Panc1 (cell line): ENCODE results near the gene TIMP3. TPM values are rescaled to one million over a fixed set of nuclear protein-coding genes. Genes with fewer than 3 reads are reported as not detected.

Experiments
- ATAC-seq: fragments of 200-7000 bp; cut with Tn5 transposase; 2 replicates; pipeline ENCODE4 v1.9.1; 2020; ENCODE audit warnings: mild to moderate bottlenecking, moderate library complexity
- BruUV-seq: library from RNA; stranded (reverse); fragments of 400-500 nt; replicated peaks from 2 replicates; lab custom pipeline; 2021; lab: Mats Ljungman, UMichigan
- CTCF ChIA-PET: fragments of 300-600 bp; sonication (Branson Sonifier 250); formaldehyde crosslinking; loops from one replicate; lab custom pipeline; 2022; ENCODE audit warnings: antibody characterized with exemption; lab: Charles Lee
- POLR2A ChIA-PET: fragments of 300-600 bp; sonication (Branson Sonifier 250); formaldehyde crosslinking; loops from one replicate; lab custom pipeline; 2022; ENCODE audit warnings: antibody characterized with exemption; lab: Charles Lee
- DNase-seq: peaks from one replicate; pipeline ENCODE4 v3.0.0-alpha.2; 2010; ENCODE audit warnings: low read depth, low spot score
- H3K27ac ChIP-seq: 2 replicates; pipeline ENCODE4 v1.5.1; 2011; ENCODE audit warnings: mild to moderate bottlenecking, low read length, inconsistent platforms
- H3K27me3 ChIP-seq: fragments of 200-500 bp; sonication (Bioruptor generic); 2 replicates; pipeline ENCODE4 v1.6.0; 2014; ENCODE audit warnings: low read length, inconsistent platforms; ENCODE audit not compliant: control insufficient read depth, insufficient read depth
- H3K36me3 ChIP-seq: fragments of 200-500 bp; sonication (Bioruptor generic); 2 replicates; pipeline ENCODE4 v1.5.1; 2014; ENCODE audit warnings: inconsistent platforms, mild to moderate bottlenecking, low read length, moderate library complexity; ENCODE audit not compliant: control insufficient read depth, insufficient read depth
- H3K4me1 ChIP-seq: 2 replicates; pipeline ENCODE4 v1.5.1; 2011; ENCODE audit warnings: inconsistent platforms, mild to moderate bottlenecking, low read length, moderate library complexity; ENCODE audit not compliant: control insufficient read depth, insufficient read depth
- H3K4me3 ChIP-seq, 2 experiments: 2 replicates each; pipeline ENCODE4 v1.5.1; 2011 to 2012; ENCODE audit warnings: low read depth in 2 of 2, low read length in 2 of 2, mild to moderate bottlenecking in 2 of 2, inconsistent platforms in 1 of 2, moderate library complexity in 1 of 2
- H3K9me3 ChIP-seq: fragments of 200-500 bp; sonication (Bioruptor generic); 2 replicates; pipeline ENCODE4 v1.5.1; 2014; ENCODE audit warnings: low read depth, mild to moderate bottlenecking, inconsistent platforms, low read length, moderate library complexity; ENCODE audit not compliant: control insufficient read depth, insufficient read depth
- POLR2AphosphoS5 ChIP-seq: IDR thresholded peaks from 2 replicates; pipeline ENCODE4 v1.6.1; 2012; ENCODE audit warnings: mild to moderate bottlenecking, low read depth, low read length, moderate library complexity
- SIN3A ChIP-seq: IDR thresholded peaks from 2 replicates; pipeline ENCODE4 v1.6.1; 2012; ENCODE audit warnings: low read depth, mild to moderate bottlenecking, low read length, moderate library complexity, borderline replicate concordance; ENCODE audit not compliant: insufficient read depth
- TCF7L2 ChIP-seq: IDR thresholded peaks from 2 replicates; pipeline ENCODE4 v1.6.1; 2011; ENCODE audit warnings: mild to moderate bottlenecking, low read depth, low read length, inconsistent platforms
- in situ Hi-C: cut with HindIII; loops from 2 replicates; pipeline ENCODE4 v1.10.0; 2016; ENCODE audit warnings: low sequenced_read_pairs, low pct_unique_long_range_greater_than_20kb
- intact Hi-C: fragments of 100-400 bp; cut with micrococcal nuclease; formaldehyde crosslinking; loops from one replicate; pipeline ENCODE4 v1.10.0; 2022; ENCODE audit not compliant: unreplicated experiment
- total RNA-seq: library from RNA; stranded (reverse); gene quantifications from one replicate; pipeline ENCODE4 v1.2.1, GENCODE V29; 2021; ENCODE audit not compliant: unreplicated experiment
- TF ChIP-seq, protein P1 (sequence below): fragments of 450-650 bp; IDR thresholded peaks from 2 replicates; pipeline ENCODE4 v1.5.1; 2017; ENCODE audit warnings: mild to moderate bottlenecking
- TF ChIP-seq, protein P2 (sequence below), 2 experiments: IDR thresholded peaks; 2 replicates each; pipeline ENCODE4 v1.6.1; 2011 to 2012; ENCODE audit warnings: low read depth in 2 of 2, control low read depth in 1 of 2, low read length in 1 of 2, mild to moderate bottlenecking in 1 of 2, moderate library complexity in 1 of 2; ENCODE audit not compliant: insufficient read depth in 1 of 2

TIMP3 gene
- total RNA-seq, 1 experiment from 2014 or later = 0.67 TPM

DNA sequence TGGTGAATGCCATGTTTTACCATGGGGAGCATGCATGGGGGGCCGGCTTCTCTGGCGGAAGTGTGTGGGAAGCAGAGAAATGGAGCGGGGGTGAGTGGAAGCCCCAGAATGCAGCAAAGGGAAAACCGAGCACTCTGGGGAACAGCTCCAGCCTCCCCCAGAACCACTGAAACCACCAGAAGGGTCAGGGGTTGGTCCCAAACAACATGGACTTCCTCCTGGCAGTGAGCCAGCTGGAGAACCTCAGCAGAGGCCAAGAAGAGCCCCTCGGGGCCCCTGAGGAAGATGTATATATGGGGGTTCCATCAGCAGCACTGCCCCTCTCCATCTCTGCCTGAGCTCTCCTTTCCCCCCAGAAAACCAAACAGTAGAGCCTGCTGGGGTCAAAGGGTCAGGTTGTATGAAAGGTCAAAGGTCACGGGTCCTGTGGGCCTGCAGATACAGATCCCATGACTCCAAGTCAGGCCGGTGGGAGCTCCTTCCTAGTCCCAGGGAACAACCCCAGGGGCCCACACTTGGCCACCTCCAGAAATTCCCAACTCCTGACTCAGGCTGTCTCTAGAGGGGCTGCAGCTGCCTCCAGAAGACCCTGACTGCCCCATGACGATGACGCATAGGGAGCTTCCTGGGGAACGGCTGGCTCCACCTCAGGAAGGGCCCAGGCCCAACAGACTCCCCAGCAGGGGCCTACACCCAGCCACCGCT, 48.5 kb upstream of the TIMP3 start:
- BruUV-seq = no TSS peak
- no peaks in the 10 kb centered on the region for H3K4me1 ChIP-seq
- POLR2A ChIA-PET = no interaction called here
- in situ Hi-C loops (no loop called here), intact Hi-C loops (no loop called here)
- H3K36me3 ChIP-seq = no peaks in the 10 kb centered on the region
- no peak for ATAC-seq
- H3K27me3 ChIP-seq = no peaks in the 10 kb centered on the region
- no peak overlapping the region for H3K4me3 ChIP-seq
- no peak overlapping the region for H3K27ac ChIP-seq
- no peak for DNase-seq
- CTCF ChIA-PET = no interaction called here
- TF ChIP-seq POLR2AphosphoS5 (no peak), SIN3A (no peak), TCF7L2 (no peak)
- H3K9me3 ChIP-seq = no peaks in the 10 kb centered on the region

DNA sequence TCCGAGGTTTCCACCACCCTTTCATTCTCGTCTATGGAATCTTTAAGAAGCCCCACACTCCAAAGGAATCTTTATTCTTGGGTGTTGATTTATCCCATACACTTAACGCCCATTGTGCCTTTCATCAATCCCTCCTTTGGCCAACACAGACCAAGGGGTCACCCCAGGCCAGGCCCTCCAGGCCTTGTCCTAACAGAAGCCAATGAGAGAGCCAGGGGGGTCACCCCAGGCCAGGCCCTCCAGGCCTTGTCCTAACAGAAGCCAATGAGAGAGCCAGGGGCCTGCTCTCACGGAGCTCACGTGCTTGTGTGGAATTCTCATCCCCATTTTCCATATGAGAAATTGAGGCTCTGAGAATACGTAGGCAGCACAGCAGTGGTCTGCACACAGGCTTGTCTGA, 47.9 kb upstream of the TIMP3 start:
- TF ChIP-seq TCF7L2 (no peak), SIN3A (no peak), POLR2AphosphoS5 (no peak)
- TF ChIP-seq, protein P1, sequence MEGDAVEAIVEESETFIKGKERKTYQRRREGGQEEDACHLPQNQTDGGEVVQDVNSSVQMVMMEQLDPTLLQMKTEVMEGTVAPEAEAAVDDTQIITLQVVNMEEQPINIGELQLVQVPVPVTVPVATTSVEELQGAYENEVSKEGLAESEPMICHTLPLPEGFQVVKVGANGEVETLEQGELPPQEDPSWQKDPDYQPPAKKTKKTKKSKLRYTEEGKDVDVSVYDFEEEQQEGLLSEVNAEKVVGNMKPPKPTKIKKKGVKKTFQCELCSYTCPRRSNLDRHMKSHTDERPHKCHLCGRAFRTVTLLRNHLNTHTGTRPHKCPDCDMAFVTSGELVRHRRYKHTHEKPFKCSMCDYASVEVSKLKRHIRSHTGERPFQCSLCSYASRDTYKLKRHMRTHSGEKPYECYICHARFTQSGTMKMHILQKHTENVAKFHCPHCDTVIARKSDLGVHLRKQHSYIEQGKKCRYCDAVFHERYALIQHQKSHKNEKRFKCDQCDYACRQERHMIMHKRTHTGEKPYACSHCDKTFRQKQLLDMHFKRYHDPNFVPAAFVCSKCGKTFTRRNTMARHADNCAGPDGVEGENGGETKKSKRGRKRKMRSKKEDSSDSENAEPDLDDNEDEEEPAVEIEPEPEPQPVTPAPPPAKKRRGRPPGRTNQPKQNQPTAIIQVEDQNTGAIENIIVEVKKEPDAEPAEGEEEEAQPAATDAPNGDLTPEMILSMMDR = no peak
- TF ChIP-seq, protein P2, sequence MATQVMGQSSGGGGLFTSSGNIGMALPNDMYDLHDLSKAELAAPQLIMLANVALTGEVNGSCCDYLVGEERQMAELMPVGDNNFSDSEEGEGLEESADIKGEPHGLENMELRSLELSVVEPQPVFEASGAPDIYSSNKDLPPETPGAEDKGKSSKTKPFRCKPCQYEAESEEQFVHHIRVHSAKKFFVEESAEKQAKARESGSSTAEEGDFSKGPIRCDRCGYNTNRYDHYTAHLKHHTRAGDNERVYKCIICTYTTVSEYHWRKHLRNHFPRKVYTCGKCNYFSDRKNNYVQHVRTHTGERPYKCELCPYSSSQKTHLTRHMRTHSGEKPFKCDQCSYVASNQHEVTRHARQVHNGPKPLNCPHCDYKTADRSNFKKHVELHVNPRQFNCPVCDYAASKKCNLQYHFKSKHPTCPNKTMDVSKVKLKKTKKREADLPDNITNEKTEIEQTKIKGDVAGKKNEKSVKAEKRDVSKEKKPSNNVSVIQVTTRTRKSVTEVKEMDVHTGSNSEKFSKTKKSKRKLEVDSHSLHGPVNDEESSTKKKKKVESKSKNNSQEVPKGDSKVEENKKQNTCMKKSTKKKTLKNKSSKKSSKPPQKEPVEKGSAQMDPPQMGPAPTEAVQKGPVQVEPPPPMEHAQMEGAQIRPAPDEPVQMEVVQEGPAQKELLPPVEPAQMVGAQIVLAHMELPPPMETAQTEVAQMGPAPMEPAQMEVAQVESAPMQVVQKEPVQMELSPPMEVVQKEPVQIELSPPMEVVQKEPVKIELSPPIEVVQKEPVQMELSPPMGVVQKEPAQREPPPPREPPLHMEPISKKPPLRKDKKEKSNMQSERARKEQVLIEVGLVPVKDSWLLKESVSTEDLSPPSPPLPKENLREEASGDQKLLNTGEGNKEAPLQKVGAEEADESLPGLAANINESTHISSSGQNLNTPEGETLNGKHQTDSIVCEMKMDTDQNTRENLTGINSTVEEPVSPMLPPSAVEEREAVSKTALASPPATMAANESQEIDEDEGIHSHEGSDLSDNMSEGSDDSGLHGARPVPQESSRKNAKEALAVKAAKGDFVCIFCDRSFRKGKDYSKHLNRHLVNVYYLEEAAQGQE (IDR thresholded peaks at IDR 0.05; ENCODE audit: insufficient read depth in 1 of 2, low read depth in 2 of 2, low read length in 1 of 2) = no peak
- CTCF ChIA-PET = no interaction called here
- H3K27ac ChIP-seq = no peak overlapping the region
- DNase-seq (no peak), ATAC-seq (no peak)
- H3K4me1 ChIP-seq = no peaks in the 10 kb centered on the region
- POLR2A ChIA-PET = no interaction called here
- intact Hi-C loops = no loop called here
- in situ Hi-C loops = no loop called here
- no TSS peak for BruUV-seq
- no peak overlapping the region for H3K4me3 ChIP-seq
- H3K36me3 ChIP-seq = no peaks in the 10 kb centered on the region
- H3K9me3 ChIP-seq = no peaks in the 10 kb centered on the region
- H3K27me3 ChIP-seq = no peaks in the 10 kb centered on the region

DNA sequence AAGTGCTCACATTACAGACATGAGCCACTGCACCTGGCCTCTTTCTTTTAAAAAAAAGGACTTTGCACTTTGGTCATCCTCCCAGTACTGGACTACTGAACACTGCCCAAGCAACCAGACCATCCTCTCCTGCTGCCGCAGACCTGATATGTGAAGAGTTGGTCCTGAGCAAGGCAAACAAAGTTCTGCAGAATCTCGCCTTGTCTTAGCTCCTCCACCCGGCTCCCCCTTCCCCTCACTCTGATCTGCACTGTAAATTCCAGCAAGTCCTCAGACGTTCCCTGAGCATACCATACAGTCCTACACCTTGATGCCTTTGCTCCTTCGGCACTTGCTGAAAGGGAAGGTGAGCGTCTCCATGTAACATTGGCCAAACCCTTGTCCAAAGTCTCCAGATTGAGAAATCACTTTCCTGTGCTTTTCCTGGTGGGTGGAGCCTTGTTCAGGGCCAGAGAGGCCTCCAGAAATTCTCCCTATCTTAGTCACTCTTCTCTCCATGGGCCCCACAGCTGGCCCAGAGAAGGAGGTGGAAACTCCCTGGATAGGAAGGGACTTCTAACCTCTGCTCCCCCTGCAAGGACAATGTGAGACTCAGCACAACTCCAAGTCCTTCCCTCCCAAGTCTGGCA, 47.0 kb upstream of the TIMP3 start:
- Histone ChIP-seq H3K4me1 (no peaks in the 10 kb centered on the region), H3K27ac (no peak overlapping the region), H3K4me3 (no peak overlapping the region), H3K36me3 (no peaks in the 10 kb centered on the region), H3K9me3 (no peaks in the 10 kb centered on the region), H3K27me3 (no peaks in the 10 kb centered on the region)
- DNase-seq (no peak), ATAC-seq (no peak)
- BruUV-seq = no TSS peak
- ChIA-PET POLR2A (no interaction called here), CTCF (no interaction called here)
- no peak for TF ChIP-seq SIN3A
- TF ChIP-seq TCF7L2 = no peak
- TF ChIP-seq, protein P2 (IDR thresholded peaks at IDR 0.05; ENCODE audit: insufficient read depth in 1 of 2, low read depth in 2 of 2, low read length in 1 of 2) = no peak
- TF ChIP-seq POLR2AphosphoS5 = no peak
- TF ChIP-seq, protein P1 = no peak
- in situ Hi-C loops (no loop called here), intact Hi-C loops (no loop called here)
